SKM-1 treated with dmso at 0.1 percent for 144 hours (cell line): ENCODE results near the gene OR2L2.
"Not testable (repeated sequence)": the region's sequence is repeated elsewhere in the genome, so short reads cannot be mapped to it uniquely, and the experiment has no call there.

Experiments
- DNase-seq: peaks from one replicate; lab custom pipeline; 2025; ENCODE audit not compliant: unreplicated experiment; lab: John Stamatoyannopoulos, UW

Gene OR2L2, protein sequence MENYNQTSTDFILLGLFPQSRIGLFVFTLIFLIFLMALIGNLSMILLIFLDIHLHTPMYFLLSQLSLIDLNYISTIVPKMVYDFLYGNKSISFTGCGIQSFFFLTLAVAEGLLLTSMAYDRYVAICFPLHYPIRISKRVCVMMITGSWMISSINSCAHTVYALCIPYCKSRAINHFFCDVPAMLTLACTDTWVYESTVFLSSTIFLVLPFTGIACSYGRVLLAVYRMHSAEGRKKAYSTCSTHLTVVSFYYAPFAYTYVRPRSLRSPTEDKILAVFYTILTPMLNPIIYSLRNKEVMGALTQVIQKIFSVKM

DNA sequence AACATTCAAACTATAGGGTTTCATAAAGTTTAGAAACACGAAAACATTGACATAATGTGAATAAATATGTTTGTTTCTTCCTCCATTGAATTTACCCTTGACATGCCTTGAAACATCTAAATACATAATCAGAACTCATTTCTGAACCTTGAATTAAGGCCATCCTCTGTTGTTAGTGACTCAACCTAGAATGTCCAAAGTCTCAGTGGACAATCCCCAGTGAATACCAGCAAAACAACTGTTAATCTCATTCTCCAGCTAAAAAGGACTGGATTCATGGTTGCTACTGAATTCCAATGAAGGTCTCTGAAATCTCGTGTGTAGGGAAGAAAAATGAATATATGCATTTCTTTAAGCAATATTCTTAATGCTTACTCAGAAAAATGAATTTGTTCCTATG, at the start of gene OR2L2:
OR2L2 (plus strand) TSS at position 301 of the 400 bp plus-strand sequence. CDS start 8,198 bp downstream, outside the sequence.
- DNase-seq, result no peak

DNA sequence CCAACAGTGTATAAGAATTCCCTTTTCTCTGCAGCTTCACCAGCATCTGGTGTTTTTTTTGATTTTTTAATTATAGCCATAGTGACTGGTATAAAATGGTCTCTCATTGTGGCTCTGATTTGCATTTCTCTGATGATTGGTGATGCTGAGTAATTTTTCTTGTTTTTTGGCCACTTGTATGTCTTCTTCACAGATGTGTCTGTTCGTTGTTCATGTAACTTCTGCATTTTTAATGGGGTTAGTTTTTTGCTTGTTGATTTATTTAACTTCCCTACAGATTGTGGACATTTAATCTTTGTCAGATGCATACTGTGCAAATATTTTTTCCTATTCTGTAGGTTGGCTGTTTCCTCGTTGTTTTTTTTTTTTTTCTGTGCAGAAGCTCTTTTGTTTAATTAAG, 36.9 kb upstream of the OR2L2 start:
- no peak for DNase-seq

DNA sequence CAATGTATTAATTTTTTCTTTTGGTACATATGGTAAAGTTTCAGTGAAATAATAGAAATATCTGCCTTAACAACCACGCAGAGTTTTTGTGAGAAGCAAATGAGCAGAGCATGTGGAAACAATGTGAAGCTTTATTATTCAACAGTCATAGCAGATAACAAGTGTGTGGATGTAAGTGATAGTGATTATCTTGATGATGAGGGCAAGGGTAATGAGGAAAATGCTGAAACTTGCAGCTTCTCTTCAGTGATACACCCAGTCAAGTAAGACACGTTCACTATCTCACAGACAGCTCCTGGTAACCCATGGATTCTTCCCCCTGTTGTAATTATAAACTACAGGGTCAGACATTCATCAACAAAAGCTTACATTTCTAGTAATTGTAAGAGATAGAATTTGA, 31.1 kb upstream of the OR2L2 start:
- no peak for DNase-seq

DNA sequence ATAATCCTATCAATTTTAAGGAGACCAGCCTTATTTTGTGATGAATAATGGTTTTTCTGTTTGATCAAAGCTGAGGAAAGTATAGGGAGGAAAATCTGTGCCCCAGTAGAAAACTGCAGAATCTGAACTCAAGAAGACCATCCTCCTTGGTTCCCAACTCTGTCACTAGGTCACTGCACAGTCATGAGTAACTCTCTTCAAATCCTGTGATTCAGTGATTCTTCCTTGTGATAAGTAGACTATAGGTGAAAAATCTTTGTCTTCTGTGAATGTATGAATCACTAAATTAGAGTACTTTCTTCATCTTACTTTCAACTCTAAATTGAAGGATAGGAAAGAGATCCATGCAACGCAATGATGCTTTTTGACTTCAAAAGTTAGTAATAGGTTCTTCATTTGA, 29.7 kb upstream of the OR2L2 start:
- DNase-seq, result no peak

DNA sequence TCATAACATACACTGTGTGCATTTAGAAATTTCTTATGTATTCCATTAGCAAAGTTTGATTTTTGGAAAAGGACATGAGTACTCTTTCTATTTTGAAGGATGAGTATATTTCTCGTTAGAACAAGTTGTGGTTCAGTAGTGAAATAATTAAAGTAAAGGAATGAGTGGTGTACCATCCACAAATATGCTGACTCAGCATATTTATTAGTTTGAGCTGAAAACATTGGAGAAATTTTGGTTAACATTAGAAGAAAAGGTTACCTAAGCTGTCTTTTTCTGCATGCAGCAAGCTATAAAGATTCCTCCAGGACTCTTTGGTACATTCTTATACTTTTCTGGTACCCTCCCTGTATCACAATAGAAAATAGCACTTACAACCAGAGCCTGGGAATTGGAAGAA, 22.1 kb upstream of the OR2L2 start:
- DNase-seq, result no peak

DNA sequence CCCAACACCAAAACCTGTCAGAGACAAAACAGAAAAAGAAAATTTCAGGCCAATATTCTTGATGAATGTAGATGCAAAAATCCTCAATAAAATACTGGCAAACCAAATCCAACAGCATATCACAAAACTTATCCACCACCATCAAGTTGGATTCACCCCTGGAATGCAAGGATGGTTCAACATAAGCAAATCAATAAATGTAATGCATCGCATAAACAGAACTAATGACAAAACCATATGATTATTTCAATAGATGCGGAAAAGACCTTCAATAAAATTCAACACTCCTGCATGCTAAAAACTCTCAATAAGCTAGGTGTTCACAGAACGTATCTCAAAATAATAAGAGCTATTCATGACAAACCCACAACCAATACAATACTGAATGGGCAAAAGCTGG, 20.2 kb upstream of the OR2L2 start:
- no peak for DNase-seq

DNA sequence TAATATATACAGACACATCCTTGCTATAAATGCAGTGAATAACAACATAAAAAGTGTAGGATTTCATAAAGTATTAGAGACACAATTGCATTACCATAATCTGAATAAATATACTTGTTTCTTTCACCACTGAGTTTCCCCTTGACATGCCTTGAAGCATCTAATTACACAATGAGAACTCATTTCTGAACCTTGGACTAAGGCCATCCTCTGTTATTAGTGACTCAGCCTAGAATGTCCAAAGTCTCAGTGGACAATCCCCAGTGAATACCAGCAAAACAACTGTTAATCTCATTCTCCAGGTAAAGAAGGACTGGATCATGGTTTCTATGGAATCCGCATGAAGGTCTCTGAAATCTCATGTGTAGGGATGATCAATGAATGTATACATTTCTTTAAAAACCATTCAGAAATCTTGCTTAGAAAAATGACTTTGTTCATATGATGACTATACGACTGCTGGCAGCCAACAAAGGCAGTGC, 16.6 kb upstream of the OR2L2 start, which contains the start of gene OR2L5:
OR2L5 (plus strand) TSS at position 432 of the 482 bp plus-strand sequence. CDS start 8,288 bp downstream, outside the sequence.
- DNase-seq, result no peak

DNA sequence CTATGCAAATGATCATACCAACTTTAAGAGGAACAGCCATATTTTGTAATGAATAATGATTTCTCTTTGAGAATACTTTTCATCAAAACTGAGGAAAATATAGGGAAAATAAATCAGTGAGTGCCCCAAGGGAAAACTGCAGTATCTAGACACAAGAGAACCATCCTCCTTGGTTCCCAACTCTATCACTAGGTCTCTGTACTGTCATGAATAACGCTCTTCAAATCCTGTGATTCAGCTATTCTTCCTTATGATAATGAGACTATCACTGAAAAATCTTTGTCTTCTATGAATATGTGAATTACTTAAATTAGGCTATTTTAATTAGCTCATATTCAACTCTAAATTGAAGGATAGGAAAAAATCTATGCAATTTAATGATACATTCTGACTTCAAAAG, 14.1 kb upstream of the OR2L2 start:
- no peak for DNase-seq

DNA sequence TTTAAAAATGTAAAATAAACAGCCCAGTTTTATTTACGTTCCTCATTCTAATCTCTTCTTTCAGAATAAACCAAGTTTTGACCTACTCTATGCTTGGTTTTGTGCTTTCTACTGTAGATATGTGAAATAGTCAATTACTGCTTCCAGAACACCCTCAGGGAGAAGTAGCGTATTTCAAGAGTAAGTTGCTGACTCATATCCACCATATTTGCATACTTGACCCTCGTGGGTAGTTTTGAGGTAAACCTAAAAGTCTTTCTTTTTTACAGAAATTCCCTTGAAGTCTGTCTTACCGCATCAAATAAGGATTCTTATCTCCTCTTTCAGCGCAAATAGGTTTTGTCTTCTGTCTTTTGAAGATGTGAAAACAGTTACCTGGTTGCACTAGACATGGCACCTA, 15.3 kb downstream of the OR2L2 start:
- DNase-seq, result no peak

DNA sequence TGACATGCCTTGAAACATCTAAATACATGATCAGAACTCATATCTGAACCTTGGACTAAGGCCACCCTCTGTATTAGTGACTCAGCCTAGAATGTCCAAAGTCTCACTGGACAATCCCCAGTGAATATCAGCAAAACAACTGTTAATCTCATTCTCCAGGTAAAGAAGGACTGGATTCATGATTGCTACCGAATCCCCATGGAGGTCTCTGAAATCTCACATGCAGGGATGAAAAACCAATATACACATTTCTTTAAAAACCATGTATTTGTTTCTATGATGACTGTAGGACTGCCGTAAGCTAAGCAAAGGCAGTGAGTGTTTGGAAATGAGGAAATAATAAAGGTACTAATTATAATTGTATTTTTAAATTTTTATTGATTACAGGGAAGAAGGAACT, 16.7 kb downstream of the OR2L2 start, which contains the start of gene OR2L3:
OR2L3 (plus strand) TSS at position 301 of the 400 bp plus-strand sequence. CDS start 13,846 bp downstream, outside the sequence.
- DNase-seq, result no peak

DNA sequence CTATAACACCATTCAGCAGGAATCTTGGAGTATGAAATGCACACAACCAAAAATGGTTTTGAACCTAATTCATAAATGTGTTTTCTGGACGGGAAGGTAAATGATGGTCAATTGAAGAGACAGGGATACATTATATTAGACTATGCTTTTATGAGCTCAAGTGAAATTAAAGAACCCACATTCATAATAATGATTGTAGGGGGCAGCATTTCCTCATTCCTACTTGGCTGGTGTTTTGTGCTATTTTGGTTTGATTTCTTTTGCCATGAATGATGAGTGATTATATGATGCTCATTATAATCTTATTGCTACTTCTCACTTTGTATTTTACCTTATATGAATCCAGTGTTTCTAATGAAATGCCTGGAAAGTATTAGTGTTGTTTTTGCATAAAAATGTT, 17.1 kb downstream of the OR2L2 start:
- no peak for DNase-seq

DNA sequence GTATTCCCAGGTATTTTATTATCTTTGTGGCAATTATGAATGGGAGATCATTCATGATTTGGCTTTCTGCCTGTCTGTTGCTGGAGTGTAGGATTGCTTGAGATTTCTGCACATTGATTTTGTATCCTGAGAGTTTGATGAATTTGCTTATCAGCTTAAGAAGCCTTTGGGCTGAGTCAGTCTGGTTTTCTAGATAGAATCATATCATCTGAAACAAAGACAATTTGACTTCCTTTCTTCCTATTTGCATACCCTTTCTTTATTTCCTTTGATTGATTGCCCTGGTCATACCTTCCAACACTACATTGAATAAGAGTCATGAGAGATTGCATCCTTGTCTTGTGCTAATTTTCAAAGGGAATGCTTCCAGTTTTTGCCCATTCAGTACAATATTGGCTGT, 24.8 kb downstream of the OR2L2 start:
- DNase-seq, result no peak

DNA sequence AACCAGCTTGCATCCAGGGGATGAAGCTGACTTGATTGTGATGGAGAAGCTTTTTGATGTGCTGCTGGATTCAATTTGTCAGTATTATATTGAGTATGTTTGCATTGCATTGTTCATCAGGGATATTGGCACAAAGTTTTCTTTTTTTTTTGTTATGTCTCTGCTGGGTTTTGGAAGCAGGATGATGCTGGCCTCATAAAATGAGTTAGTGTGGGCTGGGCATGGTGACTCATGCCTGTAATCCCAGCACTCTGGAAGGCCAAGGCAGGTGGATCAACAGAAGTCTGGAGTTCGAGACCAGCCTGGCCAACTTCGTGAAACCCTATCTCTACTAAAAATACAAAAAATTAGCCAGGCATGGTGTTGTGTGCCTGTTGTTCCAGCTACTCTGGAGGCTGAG, 25.4 kb downstream of the OR2L2 start:
- DNase-seq, result no peak

DNA sequence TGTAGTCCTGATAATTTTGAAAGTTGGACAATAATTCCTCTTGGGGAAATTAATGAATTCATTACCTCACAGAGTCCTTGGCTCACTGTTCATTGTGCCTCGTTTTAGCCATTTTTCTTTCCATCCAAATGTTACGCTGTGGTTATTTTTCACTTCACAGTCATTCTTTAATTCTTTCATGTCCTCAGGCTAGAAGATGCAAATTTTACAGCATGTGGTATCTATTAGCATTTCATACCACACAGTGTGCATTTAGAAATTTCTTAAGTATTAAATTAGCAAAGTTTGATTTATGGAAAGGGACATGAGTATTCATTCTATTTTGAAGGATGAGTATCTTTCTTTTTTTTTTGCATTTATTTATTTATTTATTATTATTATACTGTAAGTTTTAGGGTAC, 35.2 kb downstream of the OR2L2 start:
- no peak for DNase-seq

DNA sequence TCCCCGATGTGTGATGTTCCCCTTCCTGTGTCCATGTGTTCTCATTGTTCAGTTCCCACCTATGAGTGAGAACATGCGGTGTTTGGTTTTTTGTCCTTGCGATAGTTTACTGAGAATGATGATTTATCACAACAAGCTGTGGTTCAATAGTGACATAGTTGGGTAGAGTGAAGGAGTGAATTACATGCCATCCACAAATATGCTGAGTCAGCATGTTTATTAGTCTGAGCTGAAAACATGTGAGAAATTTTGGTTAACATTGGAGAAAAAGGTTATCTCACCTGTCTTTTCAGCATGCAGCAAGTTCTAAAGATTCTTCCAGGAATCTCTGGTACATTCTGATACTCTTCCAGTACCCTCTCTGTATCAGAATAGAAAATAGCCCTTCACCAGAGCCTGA, 35.7 kb downstream of the OR2L2 start:
- no peak for DNase-seq

DNA sequence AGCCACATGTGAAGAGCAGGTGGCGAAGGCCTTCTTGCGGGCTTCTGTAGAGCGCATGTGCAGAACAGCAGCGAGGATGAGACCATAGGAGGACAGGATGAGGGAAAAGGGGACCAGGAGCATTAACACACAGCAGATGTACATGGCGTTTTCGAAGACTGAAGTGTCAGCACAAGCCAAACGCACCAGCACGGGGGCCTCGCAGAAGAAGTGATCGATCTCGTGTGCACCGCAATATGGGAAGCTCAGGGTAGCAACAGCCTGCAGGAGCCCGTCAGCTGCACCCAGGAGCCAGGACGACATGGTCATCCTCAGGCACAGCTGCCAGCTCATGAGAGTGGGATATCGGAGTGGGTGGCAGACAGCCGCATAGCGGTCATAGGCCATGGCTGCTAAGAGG, 54.0 kb downstream of the OR2L2 start:
- not testable (repeated sequence) for DNase-seq
